ENCODE measurements around the gene MBD6.

MBD6 gene, protein sequence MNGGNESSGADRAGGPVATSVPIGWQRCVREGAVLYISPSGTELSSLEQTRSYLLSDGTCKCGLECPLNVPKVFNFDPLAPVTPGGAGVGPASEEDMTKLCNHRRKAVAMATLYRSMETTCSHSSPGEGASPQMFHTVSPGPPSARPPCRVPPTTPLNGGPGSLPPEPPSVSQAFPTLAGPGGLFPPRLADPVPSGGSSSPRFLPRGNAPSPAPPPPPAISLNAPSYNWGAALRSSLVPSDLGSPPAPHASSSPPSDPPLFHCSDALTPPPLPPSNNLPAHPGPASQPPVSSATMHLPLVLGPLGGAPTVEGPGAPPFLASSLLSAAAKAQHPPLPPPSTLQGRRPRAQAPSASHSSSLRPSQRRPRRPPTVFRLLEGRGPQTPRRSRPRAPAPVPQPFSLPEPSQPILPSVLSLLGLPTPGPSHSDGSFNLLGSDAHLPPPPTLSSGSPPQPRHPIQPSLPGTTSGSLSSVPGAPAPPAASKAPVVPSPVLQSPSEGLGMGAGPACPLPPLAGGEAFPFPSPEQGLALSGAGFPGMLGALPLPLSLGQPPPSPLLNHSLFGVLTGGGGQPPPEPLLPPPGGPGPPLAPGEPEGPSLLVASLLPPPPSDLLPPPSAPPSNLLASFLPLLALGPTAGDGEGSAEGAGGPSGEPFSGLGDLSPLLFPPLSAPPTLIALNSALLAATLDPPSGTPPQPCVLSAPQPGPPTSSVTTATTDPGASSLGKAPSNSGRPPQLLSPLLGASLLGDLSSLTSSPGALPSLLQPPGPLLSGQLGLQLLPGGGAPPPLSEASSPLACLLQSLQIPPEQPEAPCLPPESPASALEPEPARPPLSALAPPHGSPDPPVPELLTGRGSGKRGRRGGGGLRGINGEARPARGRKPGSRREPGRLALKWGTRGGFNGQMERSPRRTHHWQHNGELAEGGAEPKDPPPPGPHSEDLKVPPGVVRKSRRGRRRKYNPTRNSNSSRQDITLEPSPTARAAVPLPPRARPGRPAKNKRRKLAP

DNA sequence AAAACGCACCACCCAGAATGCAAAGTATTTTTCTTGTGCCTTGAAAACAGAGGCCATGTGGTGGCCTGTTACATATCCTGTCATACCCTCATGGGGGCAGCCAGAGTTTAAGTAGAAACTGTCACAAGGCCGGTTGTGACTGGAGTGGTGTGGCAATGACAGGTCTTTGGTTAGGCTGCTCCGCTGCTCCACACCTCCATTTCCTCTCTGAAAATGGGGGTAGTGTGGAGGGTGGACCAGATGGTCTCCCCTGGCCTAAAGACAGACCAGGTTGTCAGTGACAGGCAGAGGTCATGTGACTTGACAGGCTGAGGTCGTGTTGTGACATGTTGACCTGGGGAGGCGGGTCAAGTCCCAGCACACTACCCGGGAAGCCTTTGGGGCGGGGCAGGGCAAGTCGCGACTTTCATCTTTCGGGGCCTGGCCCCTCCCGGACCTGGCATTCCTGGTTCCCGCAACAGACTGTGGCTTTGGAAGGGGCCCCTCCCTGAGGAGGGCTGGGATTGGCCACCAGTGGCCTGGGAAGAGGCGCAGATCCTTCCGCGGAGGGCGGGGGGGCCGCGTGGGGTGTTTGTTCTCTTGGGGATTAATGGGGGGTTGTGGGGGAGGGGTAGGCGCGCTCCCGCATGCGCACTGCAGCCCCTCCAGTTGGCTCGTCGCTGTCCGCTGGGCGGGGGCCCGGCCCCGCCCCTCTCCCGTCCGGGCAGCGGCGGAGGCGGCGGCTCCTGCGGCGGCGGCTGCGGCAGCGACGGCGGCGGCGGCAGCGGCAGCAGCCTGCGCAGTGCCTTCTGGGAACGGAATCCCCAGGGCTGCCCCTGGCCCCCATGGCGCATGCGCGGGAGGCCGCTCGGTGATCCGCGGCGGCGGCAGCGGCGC lies at the start of gene MBD6:
TSS of gene MBD6 (plus strand) at position 814 of the 876 bp plus-strand sequence. CDS start 1,480 bp downstream, outside the sequence.
- DNase-seq = peak; percentile 91

DNA sequence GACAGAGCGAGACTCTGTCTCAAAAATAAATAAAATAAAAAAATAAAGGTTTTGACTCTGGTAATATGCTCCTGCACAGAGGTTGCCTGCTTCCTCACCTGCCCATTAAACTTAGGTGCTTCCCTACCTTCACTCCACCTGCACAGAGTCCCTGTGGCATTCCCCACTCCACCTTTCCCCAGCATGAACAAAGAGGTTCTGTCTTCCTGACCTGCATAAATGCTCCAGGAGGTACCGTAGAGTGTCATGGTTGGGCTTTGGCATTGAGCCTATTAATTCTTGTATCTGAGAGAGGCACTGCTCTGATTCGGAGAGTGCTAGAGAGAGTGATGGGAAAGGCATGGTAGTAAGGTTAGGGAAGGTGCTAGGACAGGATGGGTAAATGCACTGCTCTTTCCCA lies 49.2 kb upstream of the MBD6 start:
- no peak for DNase-seq

DNA sequence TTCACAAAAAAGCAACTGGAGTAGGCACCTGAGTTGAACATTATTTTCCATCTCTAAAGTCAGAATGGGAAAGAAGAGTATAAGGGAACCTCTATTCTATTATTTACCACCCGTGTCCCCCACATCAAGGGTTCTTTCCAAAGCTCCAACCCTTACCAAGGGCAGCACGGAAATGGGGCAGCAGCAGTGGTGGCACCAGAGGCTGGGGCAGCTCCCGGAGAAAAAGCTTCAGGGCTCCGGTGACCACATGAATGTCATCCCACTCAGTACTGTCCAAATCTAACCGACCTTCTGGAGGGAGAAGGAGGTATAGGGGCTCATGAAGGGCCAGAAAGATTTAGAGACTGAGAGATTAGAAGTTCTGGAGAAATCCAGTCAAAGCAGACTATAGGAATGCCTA lies 48.7 kb upstream of the MBD6 start:
- no peak for DNase-seq

DNA sequence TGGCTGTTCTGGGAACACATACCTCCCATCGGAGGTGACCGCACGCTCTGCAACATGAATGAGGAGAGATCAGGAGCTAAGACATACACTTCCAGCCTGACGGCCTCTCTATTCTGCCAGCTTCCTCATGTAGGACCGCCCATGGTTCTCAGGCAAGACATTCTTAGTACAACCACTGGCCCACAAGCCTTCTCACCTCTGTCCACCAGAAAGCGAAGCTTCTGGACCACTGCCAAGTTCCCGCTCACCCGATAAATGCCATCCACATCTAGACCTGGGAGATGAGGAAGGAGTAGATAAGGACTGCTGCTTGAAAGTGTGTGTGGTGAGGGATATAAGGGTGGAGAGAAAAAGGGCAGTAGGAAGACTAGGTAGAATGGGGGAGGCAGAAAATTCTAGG lies 48.2 kb upstream of the MBD6 start:
- no peak for DNase-seq

DNA sequence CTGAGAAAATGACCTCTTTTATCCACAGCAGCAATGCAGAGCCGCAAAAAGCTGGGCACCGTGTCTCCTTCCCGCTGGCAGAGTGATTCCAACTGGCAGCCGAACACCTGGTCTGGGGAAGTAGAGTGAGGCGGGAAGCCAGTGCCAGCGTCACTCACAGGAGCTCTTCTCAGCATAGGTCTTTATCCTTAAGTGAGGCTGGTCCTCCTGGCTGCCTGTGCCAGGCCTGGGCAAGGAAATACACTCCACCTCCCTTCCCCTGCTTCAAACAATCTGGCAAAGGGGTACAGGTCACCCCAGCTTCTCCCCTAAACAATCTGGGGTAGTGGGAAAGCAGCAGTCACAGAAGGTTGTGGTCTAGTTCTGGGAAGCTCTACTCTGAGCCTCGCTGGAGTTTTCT lies 47.8 kb upstream of the MBD6 start:
- no peak for DNase-seq

DNA sequence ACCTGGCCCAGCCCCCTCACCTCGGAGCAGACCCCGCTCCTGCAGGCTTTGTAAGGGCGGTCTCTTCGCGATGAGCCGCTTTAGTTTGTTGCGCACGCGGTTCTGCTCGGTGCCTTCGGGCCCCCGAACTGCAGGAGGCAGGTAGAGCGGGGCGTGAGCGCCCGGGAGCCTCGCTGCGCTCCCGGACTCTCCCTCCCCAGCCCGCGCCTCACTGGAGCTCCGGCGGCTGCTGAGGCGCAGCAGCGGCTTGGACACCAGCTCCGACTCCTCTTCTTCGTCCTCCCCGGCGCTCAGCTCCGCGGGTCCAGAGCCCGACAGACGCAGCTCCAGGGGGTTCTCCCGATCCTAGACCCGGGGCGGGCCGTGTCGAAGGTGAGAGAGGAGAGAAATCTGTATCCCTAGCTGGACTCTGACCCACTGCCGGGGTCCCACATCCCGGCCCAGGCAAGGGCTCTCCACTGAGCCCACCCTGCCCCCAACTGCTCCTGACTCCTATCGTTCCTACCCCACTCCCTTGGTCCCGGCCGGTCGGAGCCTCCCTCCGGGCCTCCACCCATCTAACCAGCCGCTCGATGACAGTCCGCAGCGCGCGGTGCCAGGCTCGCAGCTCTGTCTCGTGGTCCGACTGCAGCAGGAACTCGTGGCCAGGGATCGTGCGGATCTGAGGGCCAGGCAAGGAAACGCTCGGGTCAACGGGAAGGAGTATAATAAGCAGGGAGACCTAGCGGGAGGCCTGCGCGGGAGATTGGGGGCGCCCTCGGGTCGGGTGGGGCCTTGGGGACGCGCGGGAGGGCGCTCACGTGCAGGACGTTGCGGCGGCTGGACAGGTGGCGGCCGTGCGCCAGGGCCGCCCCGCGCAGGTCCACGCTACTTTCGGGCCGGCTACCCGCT lies 47.1 kb upstream of the MBD6 start:
- DNase-seq = no peak

DNA sequence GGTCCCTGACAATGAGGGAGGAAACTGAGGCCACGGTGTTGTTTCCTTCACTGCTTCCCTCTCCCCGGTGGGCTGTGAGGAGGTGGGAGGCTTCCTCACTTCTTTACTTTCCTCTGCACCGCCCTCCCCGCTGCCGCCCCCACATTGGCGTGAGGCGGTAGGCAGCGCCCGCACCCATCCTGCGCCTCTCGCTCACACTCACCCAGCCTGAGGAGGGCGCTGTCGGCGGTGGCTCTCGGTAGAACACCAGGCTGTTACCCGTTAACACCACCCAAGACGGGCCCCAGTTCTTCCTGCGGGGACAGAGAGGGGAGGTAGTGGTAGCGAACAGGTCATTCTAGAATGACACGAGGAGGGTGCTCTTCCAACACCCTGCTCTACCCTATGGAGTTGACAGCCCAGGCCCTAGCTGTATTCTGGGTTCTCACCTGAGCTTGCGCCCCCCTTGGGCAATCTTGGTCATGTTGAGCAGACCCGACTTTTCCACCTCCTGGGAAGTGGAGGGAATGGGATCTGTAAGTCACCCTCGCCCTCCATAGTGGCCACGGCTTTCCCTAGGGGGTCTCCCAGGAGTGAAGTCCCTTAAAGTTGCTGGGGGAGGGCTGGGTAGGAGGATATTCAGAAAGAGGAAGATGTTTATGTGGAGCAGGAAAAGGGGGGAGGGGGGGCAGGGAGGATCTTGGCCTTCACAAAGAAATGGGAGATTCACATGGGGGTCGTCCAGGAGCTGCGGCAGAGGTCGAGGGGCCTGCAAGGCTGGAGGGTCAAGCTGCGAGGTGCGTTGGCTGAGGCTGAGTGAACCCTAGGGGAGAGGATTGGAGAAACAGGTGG lies 46.2 kb upstream of the MBD6 start:
- DNase-seq = no peak

DNA sequence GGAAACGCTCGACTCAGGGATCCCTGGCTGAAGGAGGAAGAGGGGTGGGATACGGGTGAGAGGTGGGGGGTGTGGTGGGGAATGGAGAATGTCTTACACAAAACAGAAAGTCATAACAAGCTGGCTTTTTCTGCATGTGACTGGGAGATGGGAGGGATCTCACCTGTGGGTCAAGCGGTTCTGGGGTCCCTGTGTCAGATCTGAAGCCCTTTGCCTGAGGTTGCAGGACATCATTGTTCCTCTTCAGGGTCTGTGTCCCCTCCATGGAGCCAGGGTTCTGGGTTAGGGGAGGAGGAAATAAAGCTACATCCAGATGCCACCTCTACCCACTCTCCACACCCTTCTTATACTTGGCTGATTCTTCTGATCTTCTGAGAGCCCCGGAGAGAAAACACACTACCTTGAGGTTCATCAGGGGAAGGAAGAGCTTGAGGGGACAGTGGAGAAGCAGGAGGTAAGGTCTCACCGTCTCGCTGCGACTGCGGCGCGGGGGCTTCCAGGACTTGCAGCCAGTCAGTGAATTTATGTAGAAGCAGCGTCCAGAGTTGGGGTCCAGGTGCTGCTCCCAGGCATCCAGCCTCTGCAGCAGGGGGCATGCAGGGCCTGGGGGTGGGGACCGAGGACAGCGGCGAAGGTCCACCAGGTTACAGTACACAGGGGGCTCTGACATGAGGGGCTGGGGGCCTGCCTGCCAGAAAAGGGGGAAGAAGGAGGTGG lies 45.5 kb upstream of the MBD6 start:
- no peak for DNase-seq

DNA sequence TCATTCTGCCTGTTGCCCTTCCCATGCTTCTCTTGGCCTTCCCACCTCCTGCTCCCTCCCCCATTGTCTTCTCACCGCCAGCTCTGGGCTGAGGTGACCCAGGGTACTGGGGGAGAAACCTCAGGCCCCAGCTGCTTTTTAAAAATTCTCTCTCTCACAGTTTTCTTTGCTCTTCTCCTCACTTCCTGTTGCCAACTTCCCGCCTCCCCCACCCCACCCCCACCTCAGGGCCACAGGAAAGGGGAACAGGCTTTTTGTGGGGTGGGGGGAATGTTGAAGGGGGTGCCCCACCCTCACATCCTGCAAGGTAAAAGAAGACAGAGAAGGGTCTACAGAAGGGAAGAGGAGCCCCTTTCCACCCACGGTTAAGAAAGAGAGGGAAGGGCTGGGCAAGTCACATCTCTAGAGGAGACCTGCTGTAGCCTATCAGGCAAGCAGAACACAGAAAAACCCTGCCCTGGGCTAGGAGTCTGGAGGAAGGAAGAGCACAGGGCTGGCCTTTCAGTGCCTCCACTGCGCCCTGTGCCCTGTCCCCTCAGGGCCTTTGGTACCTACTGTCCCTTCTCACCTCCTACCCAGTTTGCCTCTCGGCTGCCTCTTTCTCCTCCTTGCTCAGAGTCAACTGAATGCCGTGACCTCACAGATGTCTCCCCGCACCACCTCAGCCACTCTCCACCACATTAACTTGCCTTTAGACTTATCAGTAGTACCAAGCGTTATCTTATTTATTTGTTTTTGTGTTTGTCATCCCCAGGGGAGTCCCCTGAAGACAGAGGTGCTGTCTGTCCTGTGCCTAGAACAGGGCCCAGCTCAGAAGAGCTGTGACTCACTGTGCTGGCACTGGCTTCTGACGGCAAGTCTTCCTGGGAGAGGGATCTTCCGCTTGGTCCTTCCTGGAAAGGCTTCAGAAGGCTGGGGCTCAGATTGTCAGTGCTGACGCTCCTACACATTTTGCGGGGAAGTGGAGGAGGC lies 44.6 kb upstream of the MBD6 start:
- peak; percentile 25 for DNase-seq

DNA sequence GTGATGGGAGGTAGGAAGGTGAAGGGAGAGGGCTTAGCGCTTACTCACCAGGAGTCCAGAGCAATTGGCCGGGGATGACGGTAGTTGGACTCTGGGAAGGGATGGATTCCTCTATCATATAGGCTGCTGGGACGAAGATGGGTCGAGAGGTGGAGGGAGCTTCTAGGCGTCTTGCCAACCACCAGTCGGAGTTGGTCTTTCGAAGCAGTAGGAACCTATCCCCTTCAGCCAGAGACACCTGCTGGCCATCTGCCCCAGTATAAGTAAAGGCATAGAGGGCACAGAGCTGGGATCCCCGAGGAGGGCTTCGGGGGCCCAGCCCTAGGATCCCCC lies 43.6 kb upstream of the MBD6 start:
- DNase-seq = no peak

DNA sequence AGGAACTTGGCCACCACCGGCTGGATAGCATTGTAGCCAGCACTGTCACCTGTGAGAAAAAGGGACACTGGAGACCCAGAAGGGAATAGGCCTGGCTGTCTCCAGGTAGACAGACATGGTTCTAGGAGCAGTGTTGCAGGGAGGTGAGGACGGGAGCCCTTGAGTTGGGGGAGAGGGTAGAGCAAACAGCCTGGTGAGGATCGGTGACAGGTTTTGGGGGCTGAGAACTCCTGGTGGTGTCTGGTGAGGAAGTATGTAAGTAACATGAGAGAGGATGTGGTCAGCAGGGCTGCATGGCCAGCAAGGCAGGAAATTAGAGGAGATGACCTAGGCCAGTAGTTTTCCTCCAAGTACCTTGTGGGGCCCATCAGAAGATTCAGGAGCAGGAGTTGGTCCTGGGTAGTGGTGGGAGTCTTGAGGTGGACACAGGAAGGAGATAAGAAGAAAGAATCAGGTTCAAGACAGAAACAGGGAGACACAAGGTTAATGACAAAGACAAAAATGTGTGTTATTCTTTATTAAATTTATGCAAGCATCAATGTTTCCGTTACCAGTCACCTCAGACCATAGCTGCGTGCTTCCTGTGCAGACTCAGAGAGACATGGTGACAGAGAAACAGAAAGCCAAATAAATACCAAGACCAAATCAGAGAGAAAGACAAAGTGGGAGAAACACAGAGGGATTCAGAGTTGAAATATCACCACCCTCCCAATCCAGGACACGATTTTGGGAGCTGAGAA lies 43.1 kb upstream of the MBD6 start, which contains the start of gene ARHGAP9:
TSS of gene ARHGAP9 (minus strand) at position 491 of the 740 bp plus-strand sequence. CDS start at position 31, 460 bp downstream.
- no peak for DNase-seq

DNA sequence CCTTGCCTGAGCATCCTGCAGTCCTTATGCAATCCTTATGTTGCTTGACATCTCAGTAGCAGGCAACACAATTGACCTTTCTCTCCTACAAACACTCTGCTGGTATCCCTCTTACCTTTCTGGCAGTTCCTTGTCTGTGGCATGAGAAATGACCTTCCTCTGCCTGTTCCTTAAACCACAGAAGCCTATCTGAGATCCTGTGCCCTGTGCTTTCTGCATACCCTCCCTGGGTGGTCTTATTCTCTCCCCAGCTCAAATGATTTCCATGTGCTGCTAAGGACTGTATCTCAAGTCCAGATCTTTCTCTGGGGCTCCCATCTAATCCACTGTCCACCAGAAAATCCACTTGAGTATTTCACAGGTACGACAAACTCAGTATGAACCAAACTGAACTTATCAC lies 41.0 kb upstream of the MBD6 start:
- DNase-seq = no peak

DNA sequence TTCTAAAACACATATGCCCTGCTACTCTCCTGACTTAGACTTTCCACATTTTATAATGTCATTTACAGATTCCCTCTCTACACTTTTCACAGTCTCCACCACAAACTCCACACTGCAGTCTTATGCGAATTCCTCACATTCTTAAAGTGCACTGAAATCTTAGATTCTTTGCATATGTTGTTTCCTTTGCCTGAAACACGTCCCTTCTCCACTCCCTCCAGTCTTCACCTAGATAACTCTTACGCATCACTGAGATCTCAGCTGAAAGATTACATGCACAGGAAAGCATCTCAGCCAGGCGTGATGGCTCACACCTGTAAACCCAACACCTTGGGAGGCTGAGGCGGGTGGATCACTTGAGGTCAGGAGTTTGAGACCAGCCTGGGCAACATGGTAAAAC lies 39.2 kb upstream of the MBD6 start:
- no peak for DNase-seq

DNA sequence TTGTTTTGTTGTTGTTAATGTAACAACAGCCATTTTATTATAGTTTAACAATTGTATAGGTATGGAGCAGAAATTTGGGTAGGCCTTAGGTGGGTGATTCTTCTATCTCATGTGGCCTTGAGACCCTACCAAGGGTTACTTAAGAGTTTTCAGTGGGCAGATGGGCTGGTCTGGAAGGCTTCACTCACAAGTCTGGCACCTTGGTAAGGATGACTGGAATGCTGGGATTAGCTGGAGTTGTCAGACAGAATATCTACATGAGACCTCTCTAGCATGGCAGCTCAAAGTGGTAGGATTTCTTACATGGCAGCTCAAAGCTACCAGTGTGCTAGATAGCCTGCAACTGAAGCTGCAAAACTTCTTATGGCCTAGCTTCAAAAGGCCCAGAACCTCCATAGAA lies 36.9 kb upstream of the MBD6 start:
- DNase-seq = no peak

DNA sequence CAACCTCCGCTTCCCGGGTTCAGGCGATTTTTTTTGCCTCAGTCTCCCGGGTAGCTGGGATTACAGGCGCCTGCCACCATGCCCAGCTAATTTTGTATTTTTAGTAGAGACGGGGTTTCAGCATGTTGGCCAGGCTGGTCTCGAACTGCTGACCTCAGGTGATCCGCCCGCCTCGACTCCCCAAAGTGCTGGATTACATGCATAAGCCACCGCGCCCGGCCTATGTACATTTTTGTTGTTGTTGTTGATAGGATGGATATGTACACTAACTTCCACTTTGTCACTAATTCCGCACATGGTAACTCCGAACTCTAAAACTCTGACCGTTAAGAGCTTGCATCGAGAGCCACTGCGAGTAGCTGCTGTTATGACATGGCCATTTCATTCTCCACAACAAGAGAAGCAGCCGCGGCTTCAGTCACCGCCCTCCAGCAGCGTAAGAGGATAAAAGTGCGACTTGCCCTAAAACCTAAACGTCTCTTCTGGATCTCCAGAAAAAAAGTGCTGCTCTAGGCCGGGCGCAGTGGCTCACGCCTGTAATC lies 35.5 kb upstream of the MBD6 start:
- DNase-seq = no peak

DNA sequence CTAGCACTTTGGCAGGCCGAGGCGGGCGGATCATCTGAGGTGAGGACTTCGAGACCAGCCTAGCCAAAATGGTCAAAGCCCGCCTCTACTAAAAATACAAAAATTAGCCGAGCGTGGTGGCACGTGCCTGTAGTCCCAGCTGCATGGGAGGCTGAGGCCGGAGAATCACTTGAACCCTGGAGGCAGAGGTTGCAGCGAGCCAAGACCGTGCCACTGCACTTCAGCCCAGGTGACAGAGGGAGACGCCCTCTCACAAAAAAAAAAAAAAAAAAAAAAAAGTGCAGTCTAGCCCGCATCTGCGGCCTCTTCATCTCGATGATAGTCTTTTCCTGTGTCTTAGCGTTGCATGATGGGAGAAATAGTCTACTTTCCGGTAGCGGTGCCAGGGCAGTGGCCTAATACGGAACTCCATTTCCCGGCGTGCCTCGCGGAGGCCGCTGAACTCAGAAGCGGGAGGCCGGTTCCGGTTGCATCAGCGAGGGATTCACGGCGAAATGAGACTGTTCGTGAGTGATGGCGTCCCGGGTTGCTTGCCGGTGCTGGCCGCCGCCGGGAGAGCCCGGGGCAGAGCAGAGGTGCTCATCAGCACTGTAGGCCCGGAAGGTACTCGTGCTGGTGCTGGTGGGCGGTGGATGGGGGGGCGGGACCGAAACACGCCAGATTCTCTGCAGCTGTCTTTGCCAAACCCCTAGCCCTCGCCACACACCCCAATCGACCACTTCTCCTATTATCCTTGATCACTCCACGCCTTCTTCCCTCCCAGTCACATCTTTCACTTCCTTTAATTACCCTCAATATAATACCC lies 34.8 kb upstream of the MBD6 start, which contains the start of gene MARS1:
TSS of gene MARS1 (plus strand) at position 472 of the 805 bp plus-strand sequence. CDS start at position 495, 23 bp downstream.
- peak; percentile 97 for DNase-seq

Data from RPMI8226 (cell line).